Fibroblast of peridontal ligament (primary cell): ENCODE data around the gene NRG2.

ENCODE experiments used
- DNase-seq: peaks from one replicate; pipeline ENCODE4 v3.0.0-alpha.2; 2010; ENCODE audit errors: extremely low read depth

The NRG2 gene

DNA sequence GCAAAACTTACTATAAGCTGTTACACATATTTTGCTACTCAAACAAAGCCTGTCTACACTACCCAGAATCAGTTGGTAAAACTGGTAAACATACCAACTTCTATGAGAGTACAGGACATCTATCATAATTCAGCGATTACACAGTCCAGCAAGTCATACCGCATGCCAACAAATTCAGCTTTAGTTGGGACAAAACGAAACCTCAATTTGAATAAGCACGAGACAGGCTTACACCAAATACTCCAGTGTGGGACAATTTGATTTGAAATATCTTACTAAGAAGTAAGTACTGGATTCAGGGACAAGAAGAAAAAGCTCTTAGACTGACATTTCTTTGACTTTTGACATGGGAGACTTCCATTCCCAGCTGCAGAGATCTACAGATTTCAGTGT is 2.0 kb downstream of the NRG2 start:
- DNase-seq: no peak

DNA sequence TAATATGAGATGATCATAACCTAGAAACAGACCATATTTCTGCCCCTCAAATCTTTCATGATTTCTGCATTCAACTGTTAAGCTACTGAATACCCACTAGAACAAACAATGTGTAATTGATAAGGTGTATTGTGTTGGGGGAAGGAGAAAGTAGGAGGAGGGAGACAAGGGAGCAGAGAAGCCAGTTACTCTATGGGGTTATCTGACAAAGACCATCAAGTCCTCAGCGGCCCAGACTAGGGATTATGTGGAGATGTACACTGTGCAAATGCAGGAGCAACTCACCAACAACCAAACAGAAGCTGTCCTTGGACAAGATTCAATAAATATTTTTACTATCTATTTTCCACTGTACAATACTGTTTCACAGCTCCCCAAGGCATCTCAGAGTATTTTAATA is 2.7 kb downstream of the NRG2 start:
- DNase-seq: no peak

DNA sequence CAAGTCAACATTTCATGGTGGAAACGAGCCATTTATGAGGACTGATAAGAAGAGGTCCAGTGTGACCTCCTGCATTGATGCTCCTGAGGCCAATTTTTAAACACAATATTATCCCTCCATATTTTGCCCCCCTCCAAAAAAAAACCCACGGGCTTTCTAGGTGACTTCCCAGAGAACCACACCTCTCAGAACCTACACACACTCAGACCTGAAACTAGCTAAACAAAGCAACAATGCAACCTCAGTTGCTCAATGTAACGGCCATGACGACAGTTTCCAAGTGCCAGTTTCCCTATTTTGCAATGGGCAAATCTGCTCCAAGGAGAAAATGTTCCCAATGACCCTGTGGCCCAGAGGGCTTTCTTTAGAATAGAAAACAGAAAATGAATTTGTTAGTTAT is 3.5 kb downstream of the NRG2 start:
- DNase-seq: no peak

DNA sequence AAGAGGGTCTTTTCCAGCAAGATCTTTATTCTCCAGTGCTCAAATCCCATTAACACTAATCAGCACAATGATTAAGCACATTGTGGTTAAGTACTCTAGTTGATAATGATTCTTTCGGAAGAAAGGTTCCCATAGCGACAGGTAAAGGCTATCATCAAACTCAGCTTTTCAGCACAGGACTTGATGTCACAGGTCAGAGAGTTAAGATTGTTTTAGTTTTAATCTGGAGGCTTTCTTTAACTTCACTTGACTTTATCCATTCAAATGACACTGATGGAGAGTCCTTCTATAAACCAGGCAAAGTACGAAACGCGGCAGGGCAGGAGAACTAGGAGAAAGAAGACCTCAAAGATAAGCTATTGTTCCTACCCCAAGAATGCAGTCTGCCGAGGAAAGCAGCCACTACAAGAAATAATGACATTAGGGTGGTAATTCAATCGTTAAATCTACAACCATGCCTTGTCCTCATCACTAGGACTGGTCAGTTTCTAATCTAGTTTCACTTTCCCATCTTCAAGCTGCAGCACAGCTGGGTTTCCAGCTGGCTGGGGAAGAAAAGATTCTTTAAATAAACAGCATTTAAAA is 4.6 kb downstream of the NRG2 start:
- peak; percentile 60 for DNase-seq

DNA sequence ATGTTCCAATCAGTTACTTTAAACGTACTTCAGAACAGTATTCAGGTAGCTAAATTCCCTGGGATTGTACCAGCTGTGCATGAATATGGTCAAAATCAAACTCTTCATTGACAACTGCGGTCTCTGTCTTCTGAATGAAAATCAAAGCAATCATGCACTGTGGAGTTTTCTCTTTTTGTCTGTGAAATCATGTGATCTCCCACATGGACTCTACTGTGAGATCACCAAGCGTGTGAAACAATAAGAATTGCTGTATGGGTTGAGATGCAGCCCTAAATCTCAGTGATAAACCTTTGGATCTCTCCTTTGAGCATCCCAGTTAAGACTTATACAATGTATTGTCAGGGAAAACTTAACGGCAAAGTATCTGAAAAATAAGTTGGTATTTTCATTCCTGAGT is 6.1 kb downstream of the NRG2 start:
- DNase-seq: no peak

DNA sequence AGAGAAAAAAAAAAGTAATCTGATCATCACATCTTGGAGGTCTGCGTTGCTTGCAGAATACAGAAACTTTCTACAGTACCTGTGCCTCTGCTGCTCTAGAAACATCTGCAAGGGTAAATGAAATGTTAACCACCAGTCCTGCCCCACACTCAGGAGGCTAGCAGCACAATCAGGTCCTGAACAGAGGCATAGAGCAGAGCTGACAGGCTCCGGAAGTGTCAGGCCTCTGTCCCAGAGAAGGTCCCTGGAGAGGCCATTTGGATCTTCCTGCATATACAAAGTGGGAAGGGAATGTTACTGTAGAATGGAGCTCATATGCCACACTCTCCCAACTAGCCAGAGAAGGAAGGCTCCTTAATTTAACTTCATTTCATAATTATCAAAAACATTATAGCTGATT is 7.2 kb downstream of the NRG2 start:
- no peak for DNase-seq

DNA sequence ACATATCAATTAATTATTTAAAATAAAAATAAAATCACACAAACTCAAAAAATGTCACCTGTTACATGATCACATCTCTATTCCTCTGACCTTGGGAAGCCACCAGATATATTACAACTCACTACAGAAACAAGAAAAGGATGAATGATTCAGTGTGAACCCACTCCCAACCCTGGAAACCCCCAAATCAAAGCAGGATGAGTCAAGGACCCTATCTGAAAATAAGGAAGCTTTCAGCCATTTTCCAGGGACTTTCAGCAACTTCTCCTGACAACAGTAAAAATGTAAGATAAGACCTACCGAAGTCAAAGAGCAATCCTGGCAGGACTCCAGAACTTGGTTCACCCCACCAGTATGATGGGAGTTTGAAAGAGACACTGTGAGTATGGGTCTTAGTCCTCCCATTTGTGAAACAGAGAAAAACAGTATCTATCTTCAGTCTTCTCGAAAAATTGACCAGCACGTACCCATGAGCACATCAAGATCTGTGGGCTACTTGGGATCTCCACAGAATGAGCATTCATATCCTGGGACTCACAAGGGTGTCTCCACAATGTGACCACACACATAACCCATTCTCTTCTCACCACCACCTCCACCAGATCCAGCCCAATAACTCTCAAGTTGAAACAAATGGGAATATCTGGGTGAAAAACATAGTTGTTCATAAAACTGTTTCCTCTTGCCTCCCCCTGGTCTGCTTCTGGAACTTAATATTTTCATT is 9.9 kb downstream of the NRG2 start:
- DNase-seq: no peak

DNA sequence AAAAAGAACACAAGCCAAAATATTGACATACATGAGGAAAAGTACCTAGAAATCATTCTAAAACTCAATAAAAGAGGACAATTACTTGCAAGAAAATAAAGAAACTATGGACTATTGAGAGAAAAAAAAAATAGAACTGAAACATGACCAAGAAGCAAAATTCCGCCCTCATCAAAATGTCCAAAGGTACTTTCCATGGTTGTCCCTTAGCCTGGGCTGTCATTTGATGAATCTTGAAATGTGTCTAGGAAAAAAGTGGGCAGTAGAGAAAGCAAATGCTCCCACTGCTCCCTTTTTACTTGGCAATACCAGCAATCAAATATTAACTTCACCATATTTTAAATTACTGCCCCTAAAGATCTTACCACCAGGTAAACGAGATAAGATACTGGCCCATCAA is 10.8 kb downstream of the NRG2 start:
- no peak for DNase-seq

DNA sequence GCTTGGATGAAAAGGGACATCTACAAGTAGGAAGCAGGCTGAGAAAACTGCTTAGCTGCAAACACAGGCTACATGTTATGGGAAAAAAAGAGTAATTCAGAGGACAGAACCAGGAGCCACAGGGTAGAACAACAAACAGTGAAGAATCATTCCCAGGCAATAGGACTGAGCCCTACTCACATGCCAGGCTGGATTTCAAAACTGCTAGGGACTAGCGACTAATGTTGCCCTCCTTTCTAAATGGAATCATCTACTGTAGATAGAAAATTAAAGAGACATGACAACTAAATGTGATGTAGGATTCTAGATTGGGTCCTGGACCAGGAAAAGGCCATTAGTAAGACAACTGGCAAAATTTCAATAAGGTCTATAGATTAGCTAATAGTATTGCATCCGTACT is 15.3 kb downstream of the NRG2 start:
- DNase-seq: no peak

DNA sequence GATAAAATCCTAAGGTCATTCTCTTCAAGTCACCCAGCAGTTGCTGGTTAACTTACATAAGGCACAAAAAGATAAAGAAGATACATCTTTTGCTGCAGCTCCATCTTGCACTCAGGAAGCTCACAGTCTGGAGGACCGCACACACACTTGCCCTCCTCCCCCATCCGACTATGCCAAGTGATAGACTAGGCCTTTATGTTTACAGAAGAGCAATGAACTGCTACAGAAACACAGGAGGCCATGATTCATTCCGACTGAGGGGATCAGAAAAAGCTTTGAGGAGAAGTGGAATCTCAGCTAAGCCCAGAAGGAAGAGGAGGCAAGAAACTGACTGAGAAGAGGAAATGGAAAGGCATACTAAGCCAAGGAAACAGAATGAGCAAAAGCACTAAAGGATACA is 17.4 kb downstream of the NRG2 start:
- DNase-seq: no peak

DNA sequence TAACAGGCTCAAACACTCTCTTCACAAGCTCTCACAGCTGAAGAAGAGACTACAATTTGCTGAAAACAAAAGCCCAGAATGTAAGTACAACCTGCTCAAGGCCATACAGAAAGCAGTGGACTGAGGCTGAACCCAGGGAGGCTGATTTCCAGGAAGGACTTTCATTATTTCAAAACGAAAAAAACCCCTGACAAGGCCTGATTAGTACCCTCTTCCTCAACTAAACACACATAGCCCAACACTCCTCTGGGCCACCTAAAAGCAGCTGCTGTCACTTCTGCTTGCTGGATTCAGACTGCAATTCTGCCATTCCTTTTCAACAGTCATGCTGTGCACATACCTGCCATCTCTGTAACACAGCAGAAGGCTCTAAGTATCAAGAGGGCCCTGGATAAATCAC is 18.2 kb downstream of the NRG2 start:
- no peak for DNase-seq

DNA sequence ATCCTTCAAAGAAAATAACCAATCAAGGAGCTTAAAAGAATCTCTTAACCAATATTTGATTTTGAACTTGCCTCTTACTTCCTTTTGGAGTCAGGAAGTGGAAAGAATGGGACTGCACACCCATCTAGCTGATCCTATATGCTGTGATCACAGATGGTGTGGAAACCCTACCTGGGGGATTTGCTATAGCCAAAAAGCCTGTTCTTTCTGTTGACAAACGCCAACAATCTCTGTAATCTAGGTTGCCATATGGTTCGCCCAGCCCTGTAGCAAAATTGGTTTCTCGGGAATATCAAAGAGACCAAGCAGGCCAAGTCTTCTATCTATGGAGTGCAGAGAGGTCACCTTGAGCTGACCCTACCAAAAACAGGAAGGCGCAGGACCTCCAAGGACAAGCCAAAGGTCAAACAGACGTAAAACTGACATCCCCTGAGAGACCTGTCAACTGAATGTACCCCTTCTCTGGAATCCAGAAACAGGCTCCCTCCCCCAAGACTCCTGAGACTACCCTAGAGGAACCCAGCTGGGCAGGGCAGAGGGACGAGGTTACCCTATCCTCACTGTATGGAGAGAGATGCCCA is 19.4 kb downstream of the NRG2 start:
- DNase-seq: no peak

DNA sequence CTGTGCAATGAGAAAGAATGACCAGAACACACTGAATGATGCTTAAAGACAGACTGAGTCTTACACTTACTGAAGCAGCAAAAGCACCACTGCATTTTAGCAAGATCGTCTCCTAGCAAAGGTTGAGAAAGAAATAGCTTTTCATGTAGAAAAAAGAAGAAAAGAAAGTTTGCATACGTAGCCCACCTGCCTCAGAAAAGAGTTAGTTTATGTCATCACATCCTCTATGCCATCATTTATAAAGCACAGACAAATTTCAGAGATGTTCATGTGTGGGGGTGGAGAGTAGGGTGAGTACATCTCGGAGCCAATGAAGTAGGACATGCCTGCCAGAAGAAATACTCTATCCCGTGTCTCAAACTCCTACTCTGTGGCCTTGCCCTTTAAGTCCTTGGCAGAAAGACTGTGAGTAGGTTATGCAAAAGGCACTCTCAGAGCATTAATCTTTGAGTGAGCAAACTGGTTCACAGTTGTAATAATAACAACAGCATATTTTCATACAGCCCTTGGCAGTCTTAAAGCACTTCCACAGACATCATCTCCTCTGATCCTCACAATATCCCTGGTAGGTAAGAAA is 22.4 kb downstream of the NRG2 start:
- no peak for DNase-seq

DNA sequence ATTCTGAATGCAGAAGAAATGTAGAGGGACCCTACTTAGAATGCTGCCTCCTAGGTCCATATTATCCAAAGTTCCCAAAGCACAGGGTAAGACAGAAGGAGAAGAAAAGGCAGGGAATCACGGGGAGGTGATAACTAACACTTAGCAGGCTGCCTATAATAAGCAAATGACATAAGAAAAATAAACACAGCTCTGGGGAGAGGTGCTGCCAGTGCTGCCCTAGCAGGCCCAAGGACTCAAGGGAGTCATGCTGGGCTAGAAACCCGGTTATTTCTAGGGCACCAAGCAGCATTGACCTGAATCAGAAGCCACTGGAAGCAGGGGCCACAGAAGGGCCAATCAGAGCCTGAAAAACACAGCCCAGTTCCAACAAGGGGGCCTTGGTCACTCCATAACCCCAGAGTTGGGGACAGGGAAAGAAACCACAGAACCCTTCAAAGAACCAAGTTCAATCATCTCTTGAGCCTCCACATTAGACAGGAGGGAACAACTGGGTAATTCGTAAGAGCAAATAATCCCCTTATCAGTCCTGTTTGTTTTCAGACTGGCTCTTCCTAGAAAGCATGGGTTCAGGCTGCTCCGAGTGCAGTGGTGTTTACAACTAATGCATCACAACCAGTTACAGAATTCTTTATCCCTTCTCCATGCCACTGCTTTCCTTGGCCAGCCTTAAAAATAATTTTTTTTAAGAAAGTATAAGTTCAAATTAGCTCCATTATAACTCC is 24.0 kb downstream of the NRG2 start:
- DNase-seq: no peak

DNA sequence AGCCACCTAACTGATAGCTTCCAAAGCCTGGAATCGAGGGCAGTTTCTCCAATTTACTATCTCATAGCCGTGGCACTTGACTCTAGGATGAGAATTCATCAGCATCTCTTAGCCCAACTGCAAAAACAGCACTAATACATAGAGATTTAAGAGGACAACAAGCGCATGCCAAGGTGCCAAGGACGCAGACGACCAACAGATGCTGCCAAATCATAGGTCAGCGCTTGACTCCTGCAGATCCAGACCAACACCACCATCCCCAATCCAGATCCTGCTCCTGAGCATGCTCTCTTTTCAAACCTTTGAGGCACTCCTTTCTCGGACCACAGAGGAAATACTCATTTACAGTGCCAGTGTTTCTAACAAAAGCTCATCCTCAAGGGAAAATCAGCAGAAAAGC is 24.6 kb downstream of the NRG2 start:
- DNase-seq: no peak

DNA sequence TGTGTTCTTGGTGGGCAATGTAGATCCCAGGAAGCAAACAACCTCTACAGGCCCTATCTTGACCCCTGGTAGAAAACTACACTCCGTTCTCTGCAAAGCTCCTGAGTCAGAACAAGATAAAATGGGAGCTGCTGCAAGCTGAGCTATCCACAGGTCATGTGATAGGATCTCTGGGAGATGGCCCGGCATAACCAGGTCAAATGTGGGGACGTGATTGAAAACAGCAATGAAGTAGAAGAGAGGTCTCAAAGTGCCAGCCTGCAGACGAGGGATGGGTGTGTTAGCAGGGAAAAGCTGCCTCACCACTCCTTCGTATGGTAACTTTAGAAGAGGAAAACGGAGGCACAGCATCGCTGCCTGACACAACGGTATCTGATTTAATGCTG is 25.0 kb downstream of the NRG2 start:
- no peak for DNase-seq

DNA sequence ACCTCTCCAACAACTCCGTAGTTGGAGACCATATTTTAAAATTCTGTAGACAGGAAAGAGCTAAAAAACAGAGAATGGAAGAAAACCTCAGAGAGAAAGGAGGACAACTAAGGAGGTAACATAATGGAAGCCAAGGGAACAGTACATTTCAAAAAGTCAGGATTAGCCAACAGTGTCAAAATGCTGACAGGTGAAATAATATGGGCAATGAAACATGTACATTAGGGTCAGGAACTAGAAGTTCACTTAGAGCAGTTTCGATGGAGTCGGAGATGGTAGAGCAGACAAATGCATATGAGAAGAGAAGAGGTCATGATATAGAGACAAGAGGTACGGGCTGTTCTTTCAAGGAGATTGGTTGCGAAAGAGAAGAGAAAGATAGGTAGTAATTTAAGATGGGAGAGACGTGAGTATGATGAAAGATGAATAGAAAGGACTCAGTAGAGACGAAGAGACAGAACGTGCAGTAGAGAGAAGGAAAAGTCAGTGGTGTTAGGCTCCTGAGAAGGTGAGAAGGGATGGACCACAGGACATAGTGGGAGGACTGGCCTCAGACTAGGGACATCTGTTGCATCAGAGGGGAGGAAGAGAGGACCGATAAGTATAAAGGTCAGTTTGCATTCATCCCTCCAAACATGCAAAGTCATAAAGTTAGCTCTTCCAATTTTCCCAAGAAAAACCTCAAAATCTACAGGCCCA is 25.6 kb downstream of the NRG2 start:
- DNase-seq: no peak

DNA sequence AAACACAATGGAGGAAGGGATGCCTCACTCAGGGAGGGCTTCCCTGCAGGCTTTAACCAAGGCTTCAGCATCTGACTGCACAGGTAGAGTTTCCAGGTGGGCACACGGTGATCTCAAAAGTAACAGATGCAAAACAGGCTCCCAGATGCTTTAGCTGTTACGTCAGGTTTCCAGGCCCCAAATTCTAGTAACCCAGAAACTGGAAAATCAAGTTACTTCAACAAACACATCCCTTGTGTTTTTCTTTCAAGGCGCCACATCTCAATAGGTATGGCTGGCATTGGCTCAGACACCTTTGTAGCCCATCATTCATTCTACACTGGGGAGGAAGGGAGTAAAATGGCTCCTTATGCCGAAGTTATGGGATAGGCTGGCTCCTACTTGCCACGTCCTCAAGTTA is 27.4 kb downstream of the NRG2 start:
- DNase-seq: no peak

DNA sequence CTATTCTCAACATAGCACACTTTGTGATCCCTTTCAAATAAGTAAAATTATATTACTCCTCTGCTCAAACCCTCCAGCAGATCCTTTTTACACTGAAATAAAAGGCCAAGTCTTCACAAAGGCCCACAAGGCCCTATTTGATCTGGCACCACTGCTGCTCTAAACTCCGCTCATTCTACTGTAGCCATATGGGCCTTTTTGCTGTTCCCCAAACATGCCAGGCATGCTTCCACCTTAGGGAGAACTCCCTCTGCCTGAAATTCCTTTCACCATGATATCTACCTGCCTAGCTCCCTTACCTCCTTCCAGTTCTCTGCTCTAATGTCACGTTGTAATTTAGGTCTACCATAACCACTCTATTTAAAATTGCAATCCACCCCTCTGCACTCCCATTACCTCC is 28.3 kb downstream of the NRG2 start:
- no peak for DNase-seq

DNA sequence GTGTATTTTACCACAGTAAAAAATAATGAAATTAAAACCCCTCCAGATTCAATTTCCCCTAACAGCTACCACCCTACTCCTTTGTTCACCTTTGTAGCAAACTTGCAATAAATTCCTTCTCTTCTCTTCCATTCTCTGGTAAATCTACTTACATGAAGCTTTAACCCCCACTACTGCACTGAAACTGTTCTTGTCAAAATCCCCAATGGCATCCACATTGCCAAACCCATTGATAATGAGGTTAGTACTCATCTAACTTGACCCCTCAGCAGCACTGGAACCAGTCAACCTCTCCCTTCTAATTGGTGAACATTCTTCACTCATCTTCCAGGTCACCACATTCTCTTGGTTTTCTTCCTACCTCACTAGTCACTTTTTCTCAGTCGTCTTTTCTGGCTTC is 29.6 kb downstream of the NRG2 start:
- no peak for DNase-seq

DNA sequence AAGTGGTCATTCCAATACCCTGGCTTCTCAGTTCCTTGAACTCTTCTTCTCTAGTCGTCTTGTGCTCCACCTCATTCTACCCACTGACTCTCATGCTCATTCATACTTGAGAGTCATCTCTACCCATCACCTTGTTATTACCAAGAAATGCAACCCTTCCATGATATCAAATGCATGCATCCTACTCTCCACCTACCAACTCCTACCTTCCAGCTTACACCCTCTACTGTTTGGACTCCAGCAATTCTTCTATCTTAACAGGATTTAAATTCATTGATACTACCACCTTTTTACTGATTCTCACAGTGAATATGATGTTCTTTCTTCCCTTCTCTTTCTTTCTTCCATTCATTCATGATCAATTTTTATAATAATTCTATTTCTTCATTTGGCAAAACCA is 30.7 kb downstream of the NRG2 start:
- no peak for DNase-seq

DNA sequence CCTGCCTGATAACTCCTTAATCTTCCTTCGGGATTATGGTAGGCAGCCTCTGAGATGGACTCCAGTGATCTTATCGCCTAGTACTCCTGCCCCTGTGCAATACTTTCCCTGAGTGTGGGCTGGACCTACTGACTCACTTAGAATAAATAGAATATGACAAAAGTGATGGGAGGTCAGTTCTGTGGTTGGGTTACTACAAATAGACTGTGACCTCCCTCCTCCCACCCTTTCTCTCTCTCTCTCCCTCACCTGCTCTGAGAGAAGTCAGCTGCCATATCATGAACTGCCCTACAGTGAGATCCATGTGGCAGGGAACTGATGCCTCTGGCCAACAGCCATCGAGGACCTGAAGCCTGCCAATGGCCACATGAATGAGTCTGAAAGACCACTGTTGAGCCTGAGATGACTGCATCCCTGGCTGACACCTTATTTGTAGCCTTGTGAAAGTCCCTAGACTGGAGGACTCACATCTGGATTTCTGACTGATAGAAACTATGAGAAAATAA is 31.7 kb downstream of the NRG2 start:
- DNase-seq: no peak
